GM23248 (cell line): ENCODE measurements around the gene TPM4. TPM values are rescaled to one million over a fixed set of nuclear protein-coding genes. Genes with fewer than 3 reads are reported as not detected.

Experiments used
- DNase-seq: peaks from one replicate; pipeline ENCODE4 v3.0.0-alpha.2; 2015
- H2AFZ ChIP-seq: fragments of 200-600 bp; sonication (generic); 2 replicates; pipeline ENCODE4 v1.6.1; 2016; ENCODE audit warnings: antibody characterized with exemption
- H3F3A ChIP-seq: fragments of 200-600 bp; sonication (generic); 2 replicates; pipeline ENCODE4 v1.6.1; 2016; ENCODE audit warnings: mild to moderate bottlenecking, antibody characterized with exemption, mixed run types; ENCODE audit not compliant: insufficient read depth
- H3K27ac ChIP-seq: fragments of 200-600 bp; sonication (generic); 2 replicates; pipeline ENCODE4 v1.5.1; 2016; ENCODE audit warnings: mild to moderate bottlenecking
- H3K27me3 ChIP-seq: fragments of 200-600 bp; sonication (generic); replicated peaks from 2 replicates; pipeline ENCODE4 v1.6.1; 2016; ENCODE audit warnings: mild to moderate bottlenecking; ENCODE audit not compliant: insufficient read depth
- H3K36me3 ChIP-seq: fragments of 200-600 bp; sonication (generic); 2 replicates; pipeline ENCODE4 v1.6.1; 2016; ENCODE audit warnings: low read depth, mild to moderate bottlenecking
- H3K4me1 ChIP-seq: fragments of 200-600 bp; sonication (generic); 2 replicates; pipeline ENCODE4 v1.6.1; 2016; ENCODE audit warnings: mild to moderate bottlenecking; ENCODE audit not compliant: insufficient read depth
- H3K4me2 ChIP-seq: fragments of 200-600 bp; sonication (generic); one replicate; pipeline ENCODE4 v1.6.1; 2016; ENCODE audit warnings: mild to moderate bottlenecking; ENCODE audit not compliant: unreplicated experiment
- H3K4me3 ChIP-seq: fragments of 200-600 bp; sonication (generic); 2 replicates; pipeline ENCODE4 v1.5.1; 2016; ENCODE audit warnings: mild to moderate bottlenecking
- H3K79me2 ChIP-seq: fragments of 200-600 bp; sonication (generic); 2 replicates; pipeline ENCODE4 v1.6.1; 2016; ENCODE audit warnings: mild to moderate bottlenecking; ENCODE audit not compliant: insufficient read depth
- H3K9ac ChIP-seq: fragments of 200-600 bp; sonication (generic); 2 replicates; pipeline ENCODE4 v1.6.1; 2016; ENCODE audit warnings: mild to moderate bottlenecking
- H3K9me2 ChIP-seq: fragments of 200-600 bp; sonication (generic); 2 replicates; pipeline ENCODE4 v1.6.1; 2016; ENCODE audit warnings: mixed run types, mild to moderate bottlenecking, moderate library complexity; ENCODE audit not compliant: insufficient read depth
- H3K9me3 ChIP-seq: fragments of 200-600 bp; sonication (generic); one replicate; pipeline ENCODE4 v1.6.1; 2017; ENCODE audit warnings: low read depth
- H4K20me1 ChIP-seq: fragments of 200-600 bp; sonication (generic); 2 replicates; pipeline ENCODE4 v1.6.0; 2016; ENCODE audit not compliant: insufficient read depth
- EZH2 ChIP-seq: fragments of 200-600 bp; sonication (generic); IDR thresholded peaks from 2 replicates; pipeline ENCODE4 v1.6.1; 2018; ENCODE audit warnings: antibody characterized with exemption, mild to moderate bottlenecking; ENCODE audit not compliant: insufficient read depth, poor library complexity, severe bottlenecking
- EZH2phosphoT487 ChIP-seq: fragments of 200-600 bp; sonication (generic); IDR thresholded peaks from 2 replicates; pipeline ENCODE4 v1.6.1; 2018; ENCODE audit warnings: antibody characterized with exemption, moderate library complexity, mild to moderate bottlenecking, low read depth; ENCODE audit not compliant: insufficient read depth
- WGBS, 2 experiments: methylation state at CpG; one replicate each; pipeline ENCODE4 v1.1.6; 2015 to 2017; ENCODE audit warnings: low lambda C conversion rate in 2 of 2, low coverage in 1 of 2; ENCODE audit errors: missing lambda C conversion rate in 2 of 2; 5-methylcytosine and 5-hydroxymethylcytosine counted together
- in situ Hi-C: fragments of 300-500 bp; cut with MboI; formaldehyde crosslinking; loops from 2 replicates; pipeline ENCODE4 v1.15.0; 2020
- polyA plus RNA-seq: library from polyadenylated mRNA; unstranded; fragments of >200 nt; fragmentation: Nextera tagmentation; extraction: Ambion mirVana; gene quantifications from 2 replicates; pipeline ENCODE4 v1.2.1, GENCODE V29; 2016
- total RNA-seq: library from RNA; depleted of rRNA; stranded (reverse); fragments of >200 nt; shearing (Covaris generic); gene quantifications from 2 replicates; pipeline ENCODE4 v1.2.3, GENCODE V29; 2014

TPM4 gene
- total and polyA plus RNA-seq, 2 experiments from 2014 or later = 1,408 to 1,469 TPM

DNA sequence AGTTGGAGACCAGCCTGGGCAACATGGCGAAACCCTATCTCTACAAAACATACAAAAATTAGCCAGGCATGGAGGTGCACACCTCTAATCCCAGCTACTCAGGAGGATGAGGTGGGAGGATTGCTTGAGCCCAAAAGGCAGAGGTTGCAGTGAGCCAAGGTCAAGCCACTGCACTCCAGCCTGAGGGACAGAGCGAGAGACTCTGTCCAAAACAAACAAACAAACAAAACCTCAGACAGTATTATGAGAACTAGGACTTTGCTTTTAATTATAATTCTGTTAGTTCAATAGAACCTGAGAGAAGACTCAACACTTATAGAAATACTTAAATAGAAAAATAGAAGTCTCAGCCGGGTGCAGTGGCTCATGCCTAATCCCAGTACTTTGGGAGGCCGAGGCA, 31.1 kb upstream of the TPM4 start:
- H3K4me2 ChIP-seq = no peak overlapping the region
- no peaks in the 10 kb centered on the region for H3K36me3 ChIP-seq
- 92 to 94% methylated on average over 4 of the region's 4 CpGs for WGBS, 2 experiments
- no peaks in the 10 kb centered on the region for H3K27me3 ChIP-seq
- no peaks in the 10 kb centered on the region for H3K9me2 ChIP-seq
- no peak overlapping the region for H3K27ac ChIP-seq
- no peak overlapping the region for H3K9ac ChIP-seq
- in situ Hi-C loops = loop anchor here (10.0 kb wide), 1 partner anchor 140 kb away; the partner anchor contains the start of gene FAM32A
- no peaks in the 10 kb centered on the region for H3K9me3 ChIP-seq
- TF ChIP-seq EZH2phosphoT487 (no peak), EZH2 (no peak)
- H3K4me1 ChIP-seq = peaks cover 5% of the 10 kb centered on the region; the same call in 1 of the 2 replicates
- H4K20me1 ChIP-seq = no peaks in the 10 kb centered on the region
- no peak overlapping the region for H3K4me3 ChIP-seq
- no peaks in the 10 kb centered on the region for H3F3A ChIP-seq
- no peak for DNase-seq
- no peak overlapping the region for H2AFZ ChIP-seq
- no peaks in the 10 kb centered on the region for H3K79me2 ChIP-seq

DNA sequence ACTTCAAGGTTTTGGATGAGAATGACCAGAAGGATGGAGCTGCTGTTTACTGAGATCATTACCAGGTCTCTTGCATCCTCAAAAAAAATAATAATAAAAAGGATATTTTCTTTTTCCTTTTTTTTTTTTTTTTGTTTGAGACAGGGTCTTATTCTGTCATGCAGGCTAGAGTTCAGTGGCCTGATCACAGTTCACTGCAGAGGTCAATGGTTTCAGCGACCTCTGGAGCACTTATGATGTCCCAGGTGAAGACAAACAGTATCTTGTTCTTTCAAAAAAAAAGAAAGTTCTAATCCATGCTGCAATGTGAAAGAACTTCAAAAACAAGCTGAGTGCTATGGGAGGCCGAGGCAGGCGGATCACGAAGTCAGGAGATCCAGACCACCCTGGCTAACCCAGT, 30.4 kb upstream of the TPM4 start:
- H3K9ac ChIP-seq = no peak overlapping the region
- H2AFZ ChIP-seq = no peak overlapping the region
- H3K9me3 ChIP-seq = no peaks in the 10 kb centered on the region
- H4K20me1 ChIP-seq = no peaks in the 10 kb centered on the region
- no peak for DNase-seq
- peaks cover 4% of the 10 kb centered on the region; the same call in 1 of the 2 replicates for H3K4me1 ChIP-seq
- H3K4me2 ChIP-seq = no peak overlapping the region
- in situ Hi-C loops = loop anchor here (10.0 kb wide), 1 partner anchor 139 kb away; the partner anchor contains the start of gene FAM32A
- H3K27ac ChIP-seq = no peak overlapping the region
- WGBS, 2 experiments = 71 to 77% methylated on average over 4 of the region's 4 CpGs
- H3K4me3 ChIP-seq = no peak overlapping the region
- no peaks in the 10 kb centered on the region for H3K9me2 ChIP-seq
- no peaks in the 10 kb centered on the region for H3F3A ChIP-seq
- no peaks in the 10 kb centered on the region for H3K79me2 ChIP-seq
- no peaks in the 10 kb centered on the region for H3K27me3 ChIP-seq
- TF ChIP-seq EZH2phosphoT487 = no peak
- no peak for TF ChIP-seq EZH2
- H3K36me3 ChIP-seq = no peaks in the 10 kb centered on the region

DNA sequence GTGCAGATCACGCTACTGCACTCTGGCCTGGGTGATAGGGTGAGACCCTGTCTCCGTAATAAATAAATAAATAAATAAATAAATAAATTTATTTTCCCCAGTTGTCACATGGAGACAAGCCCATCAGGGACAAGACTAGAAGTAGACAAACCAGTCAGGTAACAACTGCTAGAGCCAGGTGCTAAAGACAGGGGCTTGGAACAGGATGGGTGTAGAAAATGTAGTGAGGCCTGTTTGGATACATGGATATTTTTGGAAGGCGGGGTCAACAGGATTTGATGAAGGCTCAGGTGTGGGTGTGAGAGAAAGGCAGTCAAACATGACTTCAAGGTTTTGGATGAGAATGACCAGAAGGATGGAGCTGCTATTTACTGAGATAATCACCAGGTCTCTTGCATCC, 27.7 kb upstream of the TPM4 start:
- no peaks in the 10 kb centered on the region for H3K9me3 ChIP-seq
- H3K4me1 ChIP-seq = no peaks in the 10 kb centered on the region
- H3F3A ChIP-seq = no peaks in the 10 kb centered on the region
- no peaks in the 10 kb centered on the region for H3K9me2 ChIP-seq
- no peaks in the 10 kb centered on the region for H3K27me3 ChIP-seq
- no peak overlapping the region for H3K4me2 ChIP-seq
- no peaks in the 10 kb centered on the region for H3K36me3 ChIP-seq
- no peaks in the 10 kb centered on the region for H4K20me1 ChIP-seq
- TF ChIP-seq EZH2 (no peak), EZH2phosphoT487 (no peak)
- no peak for DNase-seq
- H3K79me2 ChIP-seq = no peaks in the 10 kb centered on the region
- H3K27ac ChIP-seq = no peak overlapping the region
- H3K9ac ChIP-seq = no peak overlapping the region
- in situ Hi-C loops = loop anchor here (10.0 kb wide), 1 partner anchor 136 kb away; the partner anchor contains the start of gene FAM32A
- H3K4me3 ChIP-seq = no peak overlapping the region
- no peak overlapping the region for H2AFZ ChIP-seq
- 72 to 79% methylated on average over 3 of the region's 3 CpGs for WGBS, 2 experiments

DNA sequence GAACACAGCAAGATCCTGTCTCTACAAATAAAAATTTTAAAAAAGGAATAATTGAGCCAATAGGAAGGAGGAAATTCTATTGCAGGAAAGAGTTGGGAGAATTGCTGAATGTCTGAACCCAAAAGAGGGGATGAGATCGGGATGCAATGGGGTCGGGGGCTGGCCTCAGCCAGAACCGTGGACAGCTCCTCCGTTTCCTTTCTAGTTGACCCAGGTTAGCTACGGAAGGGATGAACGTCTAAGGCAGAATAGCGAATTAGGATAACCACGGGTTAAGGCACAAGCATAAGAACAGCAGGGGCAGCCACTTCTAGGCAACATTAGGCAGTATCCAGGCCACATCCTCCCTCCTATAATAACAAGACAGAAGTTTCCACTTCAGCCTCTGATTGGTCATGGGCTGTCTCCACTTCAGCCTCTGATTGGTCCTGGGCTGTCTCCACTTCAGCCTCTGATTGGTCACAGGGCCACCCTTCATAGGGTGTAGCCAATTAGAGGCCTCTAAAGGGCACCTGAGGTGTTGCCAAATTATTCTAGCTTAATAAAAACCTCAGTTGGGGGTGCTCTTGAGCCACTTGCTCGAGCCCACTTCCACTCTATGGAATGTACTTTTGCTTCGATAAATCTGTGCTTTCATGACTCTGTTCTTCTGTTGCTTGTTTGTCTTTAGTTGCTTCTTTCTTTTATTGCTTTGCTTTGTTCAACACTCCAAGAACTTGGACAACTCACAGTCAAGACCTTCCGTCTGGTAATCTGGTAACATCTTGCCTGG, 24.9 kb upstream of the TPM4 start:
- no peaks in the 10 kb centered on the region for H3K9me2 ChIP-seq
- H3K27ac ChIP-seq = no peak overlapping the region
- no peaks in the 10 kb centered on the region for H3K36me3 ChIP-seq
- 31 to 33% methylated on average over 11 of the region's 11 CpGs for WGBS, 2 experiments
- TF ChIP-seq EZH2phosphoT487 = no peak
- no peak for TF ChIP-seq EZH2
- no peak for DNase-seq
- no peak overlapping the region for H3K9ac ChIP-seq
- H2AFZ ChIP-seq = no peak overlapping the region
- no peak overlapping the region for H3K4me3 ChIP-seq
- H3K9me3 ChIP-seq = no peaks in the 10 kb centered on the region
- H3K4me2 ChIP-seq = no peak overlapping the region
- no peaks in the 10 kb centered on the region for H4K20me1 ChIP-seq
- no peaks in the 10 kb centered on the region for H3K4me1 ChIP-seq
- no peaks in the 10 kb centered on the region for H3F3A ChIP-seq
- H3K79me2 ChIP-seq = no peaks in the 10 kb centered on the region
- H3K27me3 ChIP-seq = no peaks in the 10 kb centered on the region; the same call in 1 of the 2 replicates
- in situ Hi-C loops = no loop called here
